HUES6 (cell line): ENCODE measurements around the gene CALR3.

ENCODE experiments used
- H3K27ac ChIP-seq: 2 replicates; pipeline ENCODE4 v1.7.0; 2013; ENCODE audit warnings: low read depth, mild to moderate bottlenecking, low read length, inconsistent platforms
- H3K27me3 ChIP-seq: 2 replicates; pipeline ENCODE4 v1.6.1; 2013; ENCODE audit warnings: low read length; ENCODE audit not compliant: control insufficient read depth, insufficient read depth
- H3K36me3 ChIP-seq: 2 replicates; pipeline ENCODE4 v1.6.1; 2013; ENCODE audit warnings: low read length; ENCODE audit not compliant: control insufficient read depth, insufficient read depth
- H3K4me1 ChIP-seq: 2 replicates; pipeline ENCODE4 v1.6.1; 2013; ENCODE audit warnings: low read length; ENCODE audit not compliant: control insufficient read depth, insufficient read depth
- H3K4me3 ChIP-seq: 2 replicates; pipeline ENCODE4 v1.5.1; 2013; ENCODE audit warnings: low read depth, low read length
- H3K9ac ChIP-seq: one replicate; pipeline ENCODE4 v1.6.1; 2013; ENCODE audit warnings: mild to moderate bottlenecking, low read length
- H3K9me3 ChIP-seq: 2 replicates; pipeline ENCODE4 v1.6.1; 2013; ENCODE audit warnings: low read depth, low read length; ENCODE audit not compliant: control insufficient read depth, insufficient read depth

The CALR3 gene

GRCh38 chr19:16532440-16533234 lies 36.7 kb upstream of the CALR3 start:
- peaks cover 100% of the 10 kb centered on the region for H3K36me3 ChIP-seq
- H3K9ac ChIP-seq, result no peak overlapping the region

DNA sequence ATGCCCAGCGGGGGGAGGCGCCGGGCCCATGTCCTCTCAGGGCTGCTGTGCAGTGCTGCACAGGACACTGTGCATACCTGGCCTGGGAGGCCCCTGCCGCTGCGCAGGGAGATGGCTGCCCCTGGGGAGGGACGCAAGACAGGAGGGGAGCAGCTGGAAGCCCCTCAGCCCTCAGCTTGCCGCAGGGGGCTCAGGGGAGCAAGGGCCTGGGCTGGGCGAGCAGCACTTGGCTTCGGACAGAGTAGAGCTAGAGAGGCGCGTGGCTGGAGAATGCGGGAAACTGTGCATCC lies 35.4 kb upstream of the CALR3 start:
- Histone ChIP-seq H3K9ac (no peak overlapping the region), H3K36me3 (peaks cover 100% of the 10 kb centered on the region), H3K27ac (no peak overlapping the region)

More at GRCh38 chr19:16532440-16533234, 36.7 kb upstream of the CALR3 start:
- no peaks in the 10 kb centered on the region for H3K27me3 ChIP-seq
- H3K27ac ChIP-seq, result no peak overlapping the region
- H3K4me3 ChIP-seq, result no peak overlapping the region
- no peaks in the 10 kb centered on the region for H3K9me3 ChIP-seq
- no peaks in the 10 kb centered on the region for H3K4me1 ChIP-seq

GRCh38 chr19:16530540-16531379 lies 34.8 kb upstream of the CALR3 start:
- Histone ChIP-seq H3K27ac (no peak overlapping the region), H3K4me1 (no peaks in the 10 kb centered on the region), H3K9me3 (no peaks in the 10 kb centered on the region), H3K9ac (no peak overlapping the region), H3K27me3 (no peaks in the 10 kb centered on the region), H3K36me3 (peaks cover 100% of the 10 kb centered on the region), H3K4me3 (no peak overlapping the region)

More for the DNA sequence above, 35.4 kb upstream of the CALR3 start:
- no peaks in the 10 kb centered on the region for H3K27me3 ChIP-seq
- H3K4me3 ChIP-seq, result no peak overlapping the region
- H3K9me3 ChIP-seq, result no peaks in the 10 kb centered on the region
- no peaks in the 10 kb centered on the region for H3K4me1 ChIP-seq

DNA sequence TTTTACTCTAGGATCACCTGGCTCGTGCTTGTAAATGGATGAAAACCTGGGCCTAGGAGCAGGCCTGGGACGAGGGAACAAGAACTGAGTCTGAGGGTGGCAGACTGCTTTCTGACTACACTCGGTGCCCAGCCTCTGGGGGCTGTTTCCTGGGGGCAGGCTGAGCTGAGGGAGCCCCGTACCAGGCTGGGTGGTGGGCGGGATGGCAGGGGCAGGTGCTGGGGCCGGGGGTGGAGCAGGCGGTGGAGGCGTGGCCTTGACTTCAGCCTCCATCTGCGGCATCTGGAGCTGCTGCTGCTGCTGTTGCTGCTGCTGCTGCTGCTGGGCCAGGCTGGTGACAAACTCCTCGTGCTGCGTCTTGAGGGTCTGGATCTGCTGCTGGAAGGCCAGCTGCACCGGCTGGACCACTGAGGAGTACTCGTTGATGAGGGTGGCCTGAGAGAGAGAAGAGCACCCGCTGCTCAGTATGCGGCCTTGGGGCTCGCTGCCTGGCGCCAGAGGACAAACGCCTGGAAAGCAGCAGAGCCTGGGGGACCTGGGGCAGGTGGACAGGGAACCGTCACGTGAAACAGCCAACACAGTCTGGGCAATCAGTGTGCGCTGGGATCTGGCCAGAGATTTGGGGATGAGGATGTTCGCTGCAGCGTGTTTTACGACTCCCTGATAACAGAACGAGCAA lies 33.6 kb upstream of the CALR3 start:
- peaks cover 100% of the 10 kb centered on the region for H3K36me3 ChIP-seq
- no peak overlapping the region for H3K27ac ChIP-seq
- no peaks in the 10 kb centered on the region for H3K9me3 ChIP-seq
- no peak overlapping the region for H3K4me3 ChIP-seq
- no peaks in the 10 kb centered on the region for H3K4me1 ChIP-seq
- H3K9ac ChIP-seq, result no peak overlapping the region
- no peaks in the 10 kb centered on the region for H3K27me3 ChIP-seq

DNA sequence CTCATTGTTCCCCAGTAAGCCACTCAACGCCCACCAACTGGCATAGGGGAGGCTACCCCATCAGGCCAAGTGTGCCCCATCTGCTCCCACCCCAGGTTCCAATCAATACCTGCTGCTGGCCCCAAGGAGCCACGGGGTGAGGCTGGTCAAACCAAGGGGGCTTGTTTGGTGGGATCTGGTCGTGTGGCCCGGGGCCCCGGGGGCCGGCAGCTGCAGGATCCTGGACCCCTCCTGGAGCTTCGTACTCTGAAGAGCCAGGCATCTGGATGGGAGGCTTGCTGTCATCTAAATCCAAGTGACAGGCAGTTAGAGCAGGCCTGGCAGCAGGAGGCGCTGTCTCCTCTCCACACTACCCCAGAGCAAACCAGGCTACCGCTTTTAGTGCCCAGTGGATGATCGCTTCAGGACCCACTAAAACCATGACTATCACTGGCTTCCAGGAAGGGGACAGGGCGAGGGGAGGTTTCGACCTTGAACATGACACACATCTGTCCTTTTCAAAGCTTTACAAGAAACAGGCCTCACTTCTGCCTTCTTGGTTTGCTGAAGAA lies 32.1 kb upstream of the CALR3 start:
- Histone ChIP-seq H3K4me1 (no peaks in the 10 kb centered on the region), H3K27me3 (no peaks in the 10 kb centered on the region), H3K9ac (no peak overlapping the region), H3K27ac (no peak overlapping the region), H3K4me3 (no peak overlapping the region), H3K9me3 (no peaks in the 10 kb centered on the region), H3K36me3 (peaks cover 100% of the 10 kb centered on the region)

- H3K9me3 ChIP-seq, result no peaks in the 10 kb centered on the region
- H3K36me3 ChIP-seq, result peaks cover 100% of the 10 kb centered on the region
- H3K27me3 ChIP-seq, result no peaks in the 10 kb centered on the region
- no peak overlapping the region for H3K9ac ChIP-seq
- H3K27ac ChIP-seq, result no peak overlapping the region
- no peaks in the 10 kb centered on the region for H3K4me1 ChIP-seq
- H3K4me3 ChIP-seq, result no peak overlapping the region
Measured at GRCh38 chr19:16527334-16527935, 31.5 kb upstream of the CALR3 start.

- H3K27me3 ChIP-seq, result no peaks in the 10 kb centered on the region
- no peak overlapping the region for H3K4me3 ChIP-seq
- H3K9me3 ChIP-seq, result no peaks in the 10 kb centered on the region
- H3K36me3 ChIP-seq, result peaks cover 97% of the 10 kb centered on the region
- H3K9ac ChIP-seq, result no peak overlapping the region
- H3K27ac ChIP-seq, result no peak overlapping the region
- H3K4me1 ChIP-seq, result no peaks in the 10 kb centered on the region
Measured at GRCh38 chr19:16525751-16526481, 29.9 kb upstream of the CALR3 start.

GRCh38 chr19:16524991-16525734 lies 29.2 kb upstream of the CALR3 start:
- Histone ChIP-seq H3K4me3 (no peak overlapping the region), H3K27me3 (no peaks in the 10 kb centered on the region), H3K4me1 (no peaks in the 10 kb centered on the region), H3K27ac (no peak overlapping the region), H3K9me3 (no peaks in the 10 kb centered on the region), H3K9ac (no peak overlapping the region), H3K36me3 (peaks cover 97% of the 10 kb centered on the region)

DNA sequence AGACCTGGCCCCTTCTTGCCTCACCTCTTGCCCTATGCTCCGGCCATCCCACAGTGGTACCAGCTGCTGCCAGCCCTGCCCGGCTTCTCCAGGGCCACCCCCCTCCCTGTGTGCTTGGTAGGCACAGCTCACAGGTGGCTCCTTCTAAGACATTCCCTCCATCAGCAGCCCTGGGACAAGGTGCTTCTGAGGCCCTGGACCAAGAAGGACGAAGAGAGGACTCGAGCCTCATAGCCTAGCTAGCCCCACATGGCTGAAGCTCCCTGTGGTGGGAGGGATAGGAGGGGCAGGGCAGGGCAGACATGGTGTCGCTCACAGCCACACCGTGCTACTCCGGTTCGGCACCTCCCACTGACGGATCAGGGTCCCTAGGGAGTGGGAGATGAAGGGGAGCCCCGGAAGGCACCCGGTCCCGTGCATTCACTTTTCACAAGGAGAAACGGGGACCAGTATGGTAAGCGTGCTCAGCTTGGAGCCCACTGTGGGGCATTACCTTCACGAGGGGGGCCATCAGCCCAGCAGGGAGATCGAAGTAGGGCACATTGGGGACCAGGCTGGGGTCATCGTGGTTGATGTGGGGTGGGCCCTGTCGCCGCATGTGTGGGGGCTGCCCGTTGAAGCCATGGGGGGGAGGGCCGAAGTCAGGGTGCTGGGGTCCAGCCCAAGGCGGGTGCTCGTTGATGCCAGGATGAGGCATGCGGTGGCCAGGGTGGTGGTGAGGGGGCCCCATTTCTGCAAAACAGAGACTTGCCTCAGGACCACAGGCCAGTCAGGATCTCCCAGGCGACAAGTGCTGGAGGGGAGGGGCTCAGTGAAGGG lies 26.8 kb upstream of the CALR3 start:
- H3K4me3 ChIP-seq, result no peak overlapping the region

More for the DNA sequence above, 26.8 kb upstream of the CALR3 start:
- H3K27me3 ChIP-seq, result no peaks in the 10 kb centered on the region
- H3K4me1 ChIP-seq, result no peaks in the 10 kb centered on the region
- H3K9ac ChIP-seq, result no peak overlapping the region
- no peak overlapping the region for H3K27ac ChIP-seq
- H3K36me3 ChIP-seq, result peaks cover 97% of the 10 kb centered on the region
- H3K9me3 ChIP-seq, result no peaks in the 10 kb centered on the region
